SK-N-SH (cell line): ENCODE data around the gene OVOL3. TPM values are rescaled to one million over a fixed set of nuclear protein-coding genes. Genes with fewer than 3 reads are reported as not detected.

Experiments
- CTCF ChIA-PET: fragments of 300-600, 350-600 bp; formaldehyde crosslinking; extraction: SDS; loops from one replicate; lab custom pipeline; 2021; lab: Yijun Ruan, JAX
- POLR2A ChIA-PET: fragments of 350-600 bp; sonication (Branson Sonifier 250); formaldehyde crosslinking; extraction: SDS; loops from one replicate; lab custom pipeline; 2020; ENCODE audit warnings: antibody characterized with exemption, inconsistent platforms; lab: Yijun Ruan, JAX
- DNase-seq: peaks from one replicate; pipeline ENCODE4 v3.0.0; 2012
- H2AFZ ChIP-seq: fragments of 200-600 bp; sonication (generic); 2 replicates; pipeline ENCODE4 v1.8.1; 2016; ENCODE audit warnings: antibody characterized with exemption, mild to moderate bottlenecking, low read depth
- H3F3A ChIP-seq: fragments of 200-600 bp; sonication (generic); replicated peaks from 2 replicates; pipeline ENCODE3; 2016; ENCODE audit warnings: antibody characterized with exemption, mild to moderate bottlenecking; ENCODE audit not compliant: insufficient read depth
- H3K27ac ChIP-seq, 2 experiments: fragments of 200-500 bp in 1 of 2; fragments of 200-600 bp in 1 of 2; sonication (Bioruptor generic) in 1 of 2; sonication (generic), shearing (Covaris generic) in 1 of 2; 2 replicates each; pipeline versions ENCODE4 v1.5.1 to v1.6.1; 2014 to 2016; ENCODE audit warnings: low read depth in 2 of 2, inconsistent platforms in 1 of 2, low read length in 1 of 2, mild to moderate bottlenecking in 1 of 2, mixed read lengths in 1 of 2
- H3K27me3 ChIP-seq: fragments of 200-600 bp; sonication (generic), shearing (Covaris generic); 2 replicates; pipeline ENCODE4 v1.6.1; 2016; ENCODE audit warnings: mixed run types; ENCODE audit not compliant: insufficient read depth
- H3K36me3 ChIP-seq, 2 experiments: fragments of 200-500 bp in 1 of 2; fragments of 200-600 bp in 1 of 2; sonication (Bioruptor generic) in 1 of 2; sonication (generic) in 1 of 2; replicated peaks in 1 of 2; 2 replicates each; pipeline versions ENCODE3 to v1.5.1; 2014 to 2016; ENCODE audit warnings: low read length in 1 of 2, mild to moderate bottlenecking in 1 of 2; ENCODE audit not compliant: insufficient read depth in 2 of 2, control insufficient read depth in 1 of 2
- H3K4me1 ChIP-seq, 2 experiments: fragments of 200-500 bp in 1 of 2; fragments of 200-600 bp in 1 of 2; sonication (Bioruptor generic) in 1 of 2; sonication (generic), shearing (Covaris generic) in 1 of 2; 2 replicates each; pipeline versions ENCODE4 v1.5.1 to v1.6.1; 2014 to 2016; ENCODE audit warnings: low read depth in 1 of 2, low read length in 1 of 2, mixed run types in 1 of 2; ENCODE audit not compliant: insufficient read depth in 2 of 2, control insufficient read depth in 1 of 2
- H3K4me2 ChIP-seq: fragments of 200-600 bp; sonication (generic), shearing (Covaris generic); 2 replicates; pipeline ENCODE4 v1.6.1; 2017; ENCODE audit warnings: mixed run types
- H3K4me3 ChIP-seq, 2 experiments: fragments of 200-500 bp in 1 of 2; fragments of 200-600 bp in 1 of 2; sonication (Bioruptor generic) in 1 of 2; sonication (generic), shearing (Covaris generic) in 1 of 2; 2 replicates each; pipeline versions ENCODE4 v1.5.1 to v1.8.1; 2014 to 2016; ENCODE audit warnings: low read depth in 2 of 2, inconsistent platforms in 1 of 2, low read length in 1 of 2, mild to moderate bottlenecking in 1 of 2, mixed read lengths in 1 of 2, moderate library complexity in 1 of 2
- H3K79me2 ChIP-seq: fragments of 200-600 bp; sonication (generic); 2 replicates; pipeline ENCODE4 v1.8.1; 2017; ENCODE audit warnings: mild to moderate bottlenecking; ENCODE audit not compliant: insufficient read depth
- H3K9ac ChIP-seq: fragments of 200-600 bp; sonication (generic); 2 replicates; pipeline ENCODE4 v1.6.1; 2017; ENCODE audit warnings: mixed run types
- H3K9me2 ChIP-seq: fragments of 200-600 bp; sonication (generic); 2 replicates; pipeline ENCODE4 v1.6.1; 2017; ENCODE audit warnings: mixed run types
- H3K9me3 ChIP-seq: fragments of 200-600 bp; sonication (generic); 2 replicates; pipeline ENCODE4 v1.6.1; 2017; ENCODE audit warnings: mixed run types, mild to moderate bottlenecking, moderate library complexity
- H4K20me1 ChIP-seq: fragments of 200-600 bp; sonication (generic); 2 replicates; pipeline ENCODE4 v1.6.1; 2017; ENCODE audit warnings: mild to moderate bottlenecking, mixed run types; ENCODE audit not compliant: insufficient read depth
- CHD2 ChIP-seq: fragments of 150-350 bp; IDR thresholded peaks from 2 replicates; pipeline ENCODE4 v1.6.1; 2018; ENCODE audit warnings: low read length; ENCODE audit not compliant: partially characterized antibody
- FOSL2 ChIP-seq: IDR thresholded peaks from 2 replicates; pipeline ENCODE4 v1.4.0; 2012; ENCODE audit warnings: low read depth, mild to moderate bottlenecking, moderate library complexity, borderline replicate concordance
- JUND ChIP-seq: IDR thresholded peaks from 2 replicates; pipeline ENCODE4 v1.4.0; 2012
- MEF2A ChIP-seq: IDR thresholded peaks from 2 replicates; pipeline ENCODE4 v1.4.0; 2012; ENCODE audit warnings: low read depth, borderline replicate concordance
- MXI1 ChIP-seq: IDR thresholded peaks from 2 replicates; pipeline ENCODE4 v1.6.1; 2012; ENCODE audit warnings: mild to moderate bottlenecking, low read depth, low read length, improper control_type of control experiment
- REST ChIP-seq: IDR thresholded peaks from 2 replicates; pipeline ENCODE4 v1.6.1; 2012; ENCODE audit warnings: mild to moderate bottlenecking, low read depth, low read length, moderate library complexity
- TAF1 ChIP-seq: IDR thresholded peaks from 2 replicates; pipeline ENCODE4 v1.6.1; 2012; ENCODE audit warnings: low read depth, mild to moderate bottlenecking, low read length, moderate library complexity, borderline replicate concordance
- whole genome bisulfite sequencing: methylation state at CpG from one replicate; pipeline ENCODE4 v1.1.6; 2017; ENCODE audit warnings: low lambda C conversion rate; 5-methylcytosine and 5-hydroxymethylcytosine counted together
- polyA plus RNA-seq, 3 experiments: library from polyadenylated mRNA; depleted of rRNA; stranded (reverse); fragments of >200 nt; gene quantifications; 2 replicates each; pipeline ENCODE4 v1.2.3, GENCODE V29; 2012

OVOL3 gene
- polyA plus RNA-seq, 1 of the 3 experiments (the other 2 are of a cell fraction), result not detected

- WGBS, result 95% methylated on average over 34 of the region's 40 CpGs
- CTCF ChIA-PET, result interaction anchor here (1.4 kb wide), 1 partner anchor 25 kb away, joined by 6 read pairs; no protein-coding TSS in a partner anchor
- Histone ChIP-seq H3K4me1 (no peaks in the 10 kb centered on the region), H2AFZ (no peak within 1 kb of the TSS), H3K4me2 (no peak within 1 kb of the TSS), H3K9ac (no peak within 1 kb of the TSS), H3K36me3 (peaks cover 12 to 28% of the 10 kb centered on the region in 2 experiments), H3K4me3 (no peak within 1 kb of the TSS), H3K79me2 (peaks cover 3% of the 10 kb centered on the region; the same call in 1 of the 2 replicates), H3K27me3 (no peaks in the 10 kb centered on the region), H3K9me3 (no peaks in the 10 kb centered on the region), H3K27ac (no peak within 1 kb of the TSS), H4K20me1 (no peaks in the 10 kb centered on the region), H3F3A (peaks cover 9% of the 10 kb centered on the region), H3K9me2 (no peaks in the 10 kb centered on the region)
- TF ChIP-seq FOSL2 (no peak), MXI1 (no peak), JUND (no peak)
- POLR2A ChIA-PET, result no interaction called here
- no peak for DNase-seq
Observed at GRCh38 chr19:36152352-36153091, 41.6 kb downstream of the OVOL3 start, which contains the start of gene COX7A1. TSS of gene COX7A1 (minus strand) at chr19:36152447. CDS start at chr19:36152407, 40 bp downstream.

- Histone ChIP-seq H3K9ac (no peak overlapping the region), H3K9me3 (no peaks in the 10 kb centered on the region), H3K27ac (no peak overlapping the region), H2AFZ (no peak overlapping the region), H3K79me2 (no peaks in the 10 kb centered on the region), H3K4me1 (no peaks in the 10 kb centered on the region), H3K4me3 (no peak overlapping the region), H3K27me3 (no peaks in the 10 kb centered on the region), H3F3A (peaks cover 9% of the 10 kb centered on the region), H4K20me1 (no peaks in the 10 kb centered on the region), H3K4me2 (no peak overlapping the region), H3K9me2 (no peaks in the 10 kb centered on the region), H3K36me3 (peaks cover 8 to 25% of the 10 kb centered on the region in 2 experiments)
- 99% methylated on average over 10 of the region's 10 CpGs for WGBS
- TF ChIP-seq MEF2A (no peak), REST (no peak), CHD2 (no peak), TAF1 (no peak)
- POLR2A ChIA-PET, result no interaction called here
- DNase-seq, result no peak
- CTCF ChIA-PET, result interaction anchor here (1.4 kb wide), 1 partner anchor 25 kb away, joined by 6 read pairs; no protein-coding TSS in a partner anchor
Observed at GRCh38 chr19:36153126-36153525, 42.2 kb downstream of the OVOL3 start.
